Endometrial microvascular endothelial cells (primary cell): Measurements from ENCODE around the gene SBF1. TPM values are rescaled to one million over a fixed set of nuclear protein-coding genes. Genes with fewer than 3 reads are reported as not detected.
"Not testable (repeated sequence)": the region's sequence is repeated elsewhere in the genome, so short reads cannot be mapped to it uniquely, and the experiment has no call there.

Experiments used
- in situ Hi-C: cut with HindIII; loops from 2 replicates; pipeline ENCODE4 v1.10.0; 2017; ENCODE audit warnings: low sequenced_read_pairs, low pct_unique_long_range_greater_than_20kb; ENCODE audit errors: inconsistent ontology term
- total RNA-seq: library from RNA; depleted of rRNA; stranded (reverse); fragments of >200 nt; gene quantifications from one replicate; pipeline ENCODE4 v1.2.3, GENCODE V29; 2015; ENCODE audit errors: inconsistent ontology term

Gene SBF1
- total RNA-seq, 1 donor from 2014 or later = 53.1 TPM

GRCh38 chr22:50436841-50437341 lies 37.9 kb downstream of the SBF1 start:
- in situ Hi-C loops = no loop called here

GRCh38 chr22:50436015-50436830 lies 38.6 kb downstream of the SBF1 start:
- in situ Hi-C loops = no loop called here

GRCh38 chr22:50435291-50436014 lies 39.4 kb downstream of the SBF1 start:
- in situ Hi-C loops = no loop called here

- in situ Hi-C loops = no loop called here
Measured at GRCh38 chr22:50434849-50435248, 40.0 kb downstream of the SBF1 start.

GRCh38 chr22:50432877-50433510 lies 41.8 kb downstream of the SBF1 start:
- in situ Hi-C loops = not testable (repeated sequence)

- in situ Hi-C loops = no loop called here
Measured at GRCh38 chr22:50432131-50432876, 42.5 kb downstream of the SBF1 start.

- in situ Hi-C loops = no loop called here
Measured at GRCh38 chr22:50425179-50425916, 49.5 kb downstream of the SBF1 start.

- in situ Hi-C loops = no loop called here
Measured at GRCh38 chr22:50423956-50424355, 50.9 kb downstream of the SBF1 start.

- in situ Hi-C loops = no loop called here
Measured at GRCh38 chr22:50422961-50423815, 51.6 kb downstream of the SBF1 start.

GRCh38 chr22:50422046-50422445 lies 52.8 kb downstream of the SBF1 start:
- in situ Hi-C loops = no loop called here

GRCh38 chr22:50420581-50420980 lies 54.3 kb downstream of the SBF1 start:
- in situ Hi-C loops = no loop called here

- in situ Hi-C loops = no loop called here
Measured at GRCh38 chr22:50420015-50420414, 54.8 kb downstream of the SBF1 start.

- in situ Hi-C loops = no loop called here
Measured at GRCh38 chr22:50419116-50419515, 55.7 kb downstream of the SBF1 start.

- in situ Hi-C loops = no loop called here
Measured at GRCh38 chr22:50418624-50419023, 56.2 kb downstream of the SBF1 start.

GRCh38 chr22:50417411-50418210 lies 57.2 kb downstream of the SBF1 start:
- in situ Hi-C loops = no loop called here

GRCh38 chr22:50416996-50417395 lies 57.8 kb downstream of the SBF1 start:
- in situ Hi-C loops = no loop called here

- in situ Hi-C loops = no loop called here
Measured at GRCh38 chr22:50415426-50415825, 59.4 kb downstream of the SBF1 start.
